Caco-2 (cell line): Measurements from ENCODE around the gene FLT3LG. TPM values are rescaled to one million over a fixed set of nuclear protein-coding genes. Genes with fewer than 3 reads are reported as not detected.

Source experiments
- BruUV-seq: library from RNA; stranded (reverse); fragments of 400-500 nt; replicated peaks from 2 replicates; lab custom pipeline; 2021; lab: Mats Ljungman, UMichigan
- CTCF ChIA-PET: fragments of 300-600 bp; sonication (Branson Sonifier 250); formaldehyde crosslinking; loops from one replicate; lab custom pipeline; 2022; ENCODE audit warnings: antibody characterized with exemption; lab: Charles Lee
- POLR2A ChIA-PET: fragments of 300-600 bp; sonication (Branson Sonifier 250); formaldehyde crosslinking; loops from one replicate; lab custom pipeline; 2022; ENCODE audit warnings: antibody characterized with exemption; lab: Charles Lee
- DNase-seq, 2 experiments: peaks; one replicate each; pipeline versions ENCODE4 v3.0.0 to v3.0.0-alpha.2; 2020 to 2022
- H3K27me3 ChIP-seq: replicated peaks from 2 replicates; pipeline ENCODE4 v1.6.0; 2011; ENCODE audit warnings: low read length; ENCODE audit not compliant: control insufficient read depth, insufficient read depth
- H3K36me3 ChIP-seq: 2 replicates; pipeline ENCODE4 v1.5.1; 2011; ENCODE audit warnings: low read length; ENCODE audit not compliant: control insufficient read depth, insufficient read depth
- H3K4me1 ChIP-seq: fragments of 250-450 bp; sonication (Bioruptor Pico); 2 replicates; pipeline ENCODE4 v1.5.1; 2020; ENCODE audit warnings: mild to moderate bottlenecking
- H3K4me3 ChIP-seq: 2 replicates; pipeline ENCODE4 v1.5.1; 2011; ENCODE audit warnings: low read depth, mild to moderate bottlenecking, control low read depth, low read length
- H3K9me3 ChIP-seq: fragments of 250-450 bp; sonication (Bioruptor Pico); 2 replicates; pipeline ENCODE4 v1.5.1; 2020; ENCODE audit warnings: mild to moderate bottlenecking, moderate library complexity
- H3K27ac Mint-ChIP-seq: one replicate; pipeline ENCODE4 v1.8.0; 2022; ENCODE audit warnings: mixed read lengths; ENCODE audit not compliant: unreplicated experiment
- H3K27me3 Mint-ChIP-seq: one replicate; pipeline ENCODE4 v1.8.0; 2022; ENCODE audit warnings: mixed read lengths; ENCODE audit not compliant: insufficient read depth, unreplicated experiment
- H3K36me3 Mint-ChIP-seq: one replicate; pipeline ENCODE4 v1.8.0; 2022; ENCODE audit warnings: mild to moderate bottlenecking, mixed read lengths; ENCODE audit not compliant: insufficient read depth, unreplicated experiment
- H3K4me1 Mint-ChIP-seq: one replicate; pipeline ENCODE4 v1.8.0; 2022; ENCODE audit warnings: low read depth, mixed read lengths; ENCODE audit not compliant: unreplicated experiment
- H3K4me3 Mint-ChIP-seq: one replicate; pipeline ENCODE4 v1.8.0; 2022; ENCODE audit warnings: mild to moderate bottlenecking, moderate library complexity, mixed read lengths; ENCODE audit not compliant: unreplicated experiment
- H3K9me3 Mint-ChIP-seq: one replicate; pipeline ENCODE4 v1.8.0; 2022; ENCODE audit warnings: mixed read lengths; ENCODE audit not compliant: unreplicated experiment
- CTCF ChIP-seq, 2 experiments: fragments of 200-600 bp in 1 of 2; IDR thresholded peaks; 1 replicate in 1 of 2; 2 replicates in 1 of 2; pipeline versions ENCODE4 v1.5.1 to v1.8.0; 2011 to 2022; ENCODE audit warnings: antibody characterized with exemption in 1 of 2, control low read depth in 1 of 2, inconsistent platforms in 1 of 2, low read depth in 1 of 2, low read length in 1 of 2, mild to moderate bottlenecking in 1 of 2, moderate library complexity in 1 of 2; ENCODE audit not compliant: insufficient read depth in 1 of 2, severe bottlenecking in 1 of 2, unreplicated experiment in 1 of 2
- intact Hi-C: fragments of 100-400 bp; cut with micrococcal nuclease; formaldehyde crosslinking; loops from one replicate; pipeline ENCODE4 v1.10.0; 2022; ENCODE audit not compliant: unreplicated experiment
- total RNA-seq: library from RNA; stranded (reverse); gene quantifications from 2 replicates; pipeline ENCODE4 v1.2.3, GENCODE V29; 2022

The FLT3LG gene
- total RNA-seq, 1 experiment from 2014 or later = 2.1 TPM

- Histone ChIP-seq H3K4me1 (peaks cover 20% of the 10 kb centered on the region), H3K4me3 (peak overlapping the region; percentile 93; the same call in 1 of the 2 replicates), H3K9me3 (no peaks in the 10 kb centered on the region), H3K36me3 (peaks cover 16% of the 10 kb centered on the region), H3K27me3 (no peaks in the 10 kb centered on the region)
- Mint-ChIP-seq H3K9me3 (no peaks in the 10 kb centered on the region), H3K36me3 (peaks cover 85% of the 10 kb centered on the region), H3K4me1 (peaks cover 13% of the 10 kb centered on the region), H3K27ac (no peak overlapping the region), H3K4me3 (peak overlapping the region; percentile 98), H3K27me3 (no peaks in the 10 kb centered on the region)
- CTCF ChIA-PET = no interaction called here
- POLR2A ChIA-PET = no interaction called here
- intact Hi-C loops = no loop called here
- no peak for DNase-seq
- no TSS peak for BruUV-seq
- no peak for TF ChIP-seq CTCF (IDR thresholded peaks at IDR 0.05; ENCODE audit: insufficient read depth in 1 of 2, low read depth in 1 of 2, low read length in 1 of 2, severe bottlenecking in 1 of 2, unreplicated experiment in 1 of 2)
Observed at GRCh38 chr19:49497789-49498103, 23.7 kb downstream of the FLT3LG start.

DNA sequence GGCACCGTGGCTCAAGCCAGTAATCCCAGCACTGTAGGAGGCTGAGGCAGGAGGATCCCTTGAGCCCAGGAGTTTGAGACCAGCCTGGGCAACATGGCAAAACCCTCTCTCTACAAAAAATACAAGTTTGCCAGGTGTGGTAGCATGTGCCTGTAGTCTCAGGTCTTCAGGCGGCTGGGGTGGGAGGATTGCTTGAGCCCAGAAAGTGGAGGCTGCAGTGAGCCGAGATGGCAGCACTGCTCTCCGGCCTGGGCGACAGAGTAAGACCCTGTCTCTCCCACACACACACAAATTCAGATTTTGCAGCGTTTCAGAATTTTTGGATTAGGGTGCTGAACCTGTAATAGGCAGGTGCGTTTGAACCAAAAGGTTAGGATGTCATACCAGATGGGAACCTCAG lies 24.5 kb downstream of the FLT3LG start:
- intact Hi-C loops = no loop called here
- Histone ChIP-seq H3K4me1 (peaks cover 20% of the 10 kb centered on the region), H3K36me3 (peaks cover 16% of the 10 kb centered on the region), H3K4me3 (no peak overlapping the region), H3K9me3 (no peaks in the 10 kb centered on the region), H3K27me3 (no peaks in the 10 kb centered on the region)
- Mint-ChIP-seq H3K36me3 (peaks cover 78% of the 10 kb centered on the region), H3K4me3 (peak overlapping the region; percentile 9), H3K27ac (no peak overlapping the region), H3K27me3 (no peaks in the 10 kb centered on the region), H3K4me1 (peaks cover 13% of the 10 kb centered on the region), H3K9me3 (no peaks in the 10 kb centered on the region)
- no peak for TF ChIP-seq CTCF (IDR thresholded peaks at IDR 0.05; ENCODE audit: insufficient read depth in 1 of 2, low read depth in 1 of 2, low read length in 1 of 2, severe bottlenecking in 1 of 2, unreplicated experiment in 1 of 2)
- POLR2A ChIA-PET = no interaction called here
- CTCF ChIA-PET = no interaction called here
- DNase-seq = no peak
- BruUV-seq = no TSS peak

GRCh38 chr19:49499030-49499670 lies 25.1 kb downstream of the FLT3LG start:
- H3K36me3 Mint-ChIP-seq = peaks cover 71% of the 10 kb centered on the region
- TF ChIP-seq CTCF (IDR thresholded peaks at IDR 0.05; ENCODE audit: insufficient read depth in 1 of 2, low read depth in 1 of 2, low read length in 1 of 2, severe bottlenecking in 1 of 2, unreplicated experiment in 1 of 2) = no peak
- CTCF ChIA-PET = no interaction called here
- H3K4me1 ChIP-seq = peaks cover 20% of the 10 kb centered on the region
- no peaks in the 10 kb centered on the region for H3K27me3 ChIP-seq
- H3K9me3 ChIP-seq = no peaks in the 10 kb centered on the region
- H3K36me3 ChIP-seq = peaks cover 16% of the 10 kb centered on the region
- peaks cover 13% of the 10 kb centered on the region for H3K4me1 Mint-ChIP-seq
- POLR2A ChIA-PET = no interaction called here
- H3K4me3 Mint-ChIP-seq = peak overlapping the region; percentile 9
- no TSS peak for BruUV-seq
- H3K27me3 Mint-ChIP-seq = no peaks in the 10 kb centered on the region
- DNase-seq = no peak
- no peak overlapping the region for H3K4me3 ChIP-seq
- H3K9me3 Mint-ChIP-seq = no peaks in the 10 kb centered on the region
- no peak overlapping the region for H3K27ac Mint-ChIP-seq
- intact Hi-C loops = no loop called here
